ENCODE measurements around the gene POM121L12. TPM values are rescaled to one million over a fixed set of nuclear protein-coding genes. Genes with fewer than 3 reads are reported as not detected.

POM121L12 gene
- total and polyA plus RNA-seq, 7 donors: not detected

- Histone ChIP-seq H3K36me3 (no peaks in the 10 kb centered on the region), H3K9me3 (peaks cover 0 to 6% (median 0%) of the 10 kb centered on the region in 4 donors), H3K4me1 (peaks cover 0 to 6% (median 0%) of the 10 kb centered on the region in 4 donors), H3K27ac (no peak overlapping the region), H3K4me3 (no peak overlapping the region), H3K27me3 (no peaks in the 10 kb centered on the region)
- 35 to 66% methylated on average over 3 of the region's 3 CpGs for WGBS, 2 donors
- no peak for DNase-seq
- intact Hi-C loops (cut with DNase I): no loop called here
- no peak for TF ChIP-seq CTCF (IDR thresholded peaks at IDR 0.05)
- no peak for TF ChIP-seq POLR2A (IDR thresholded peaks at IDR 0.05)
- TF ChIP-seq EP300 (IDR thresholded peaks at IDR 0.05): no peak
- TF ChIP-seq POLR2AphosphoS5 (IDR thresholded peaks at IDR 0.05): no peak
Observed at GRCh38 chr7:53001221-53001620, 34.2 kb upstream of the POM121L12 start.

- Histone ChIP-seq H3K9me3 (peaks cover 0 to 6% (median 0%) of the 10 kb centered on the region in 4 donors), H3K4me3 (no peak overlapping the region), H3K4me1 (peaks cover 0 to 6% (median 0%) of the 10 kb centered on the region in 4 donors), H3K36me3 (no peaks in the 10 kb centered on the region), H3K27ac (no peak overlapping the region), H3K27me3 (no peaks in the 10 kb centered on the region)
- intact Hi-C loops (cut with DNase I): no loop called here
- TF ChIP-seq EP300 (IDR thresholded peaks at IDR 0.05) (no peak), POLR2A (IDR thresholded peaks at IDR 0.05) (no peak), CTCF (IDR thresholded peaks at IDR 0.05) (no peak), POLR2AphosphoS5 (IDR thresholded peaks at IDR 0.05) (no peak)
- DNase-seq: no peak
- 79 to 88% methylated on average over 7 of the region's 7 CpGs for WGBS, 2 donors
Observed at GRCh38 chr7:53002389-53002788, 33.0 kb upstream of the POM121L12 start.

- no peak for DNase-seq
- intact Hi-C loops (cut with DNase I): no loop called here
- peaks cover 0 to 6% (median 0%) of the 10 kb centered on the region in 4 donors for H3K4me1 ChIP-seq
- H3K27ac ChIP-seq: no peak overlapping the region
- peaks cover 0 to 6% (median 1%) of the 10 kb centered on the region in 4 donors for H3K9me3 ChIP-seq
- 93 to 95% methylated on average over 29 of the region's 29 CpGs for WGBS, 2 donors
- TF ChIP-seq EP300 (IDR thresholded peaks at IDR 0.05) (no peak), POLR2A (IDR thresholded peaks at IDR 0.05) (no peak), POLR2AphosphoS5 (IDR thresholded peaks at IDR 0.05) (no peak), CTCF (IDR thresholded peaks at IDR 0.05) (no peak)
- no peaks in the 10 kb centered on the region for H3K36me3 ChIP-seq
- H3K27me3 ChIP-seq: no peaks in the 10 kb centered on the region
- no peak overlapping the region for H3K4me3 ChIP-seq
Observed at GRCh38 chr7:53003653-53004445, 31.6 kb upstream of the POM121L12 start.

- H3K27me3 ChIP-seq: no peaks in the 10 kb centered on the region
- no peak overlapping the region for H3K27ac ChIP-seq
- 56 to 79% methylated on average over 2 of the region's 2 CpGs for WGBS, 2 donors
- H3K36me3 ChIP-seq: no peaks in the 10 kb centered on the region
- DNase-seq: no peak
- intact Hi-C loops (cut with DNase I): no loop called here
- no peak for TF ChIP-seq EP300 (IDR thresholded peaks at IDR 0.05)
- TF ChIP-seq POLR2AphosphoS5 (IDR thresholded peaks at IDR 0.05): no peak
- no peaks in the 10 kb centered on the region for H3K4me1 ChIP-seq
- H3K9me3 ChIP-seq: peaks cover 0 to 8% (median 4%) of the 10 kb centered on the region in 4 donors
- no peak overlapping the region for H3K4me3 ChIP-seq
Observed at GRCh38 chr7:53013925-53014324, 21.5 kb upstream of the POM121L12 start.

GRCh38 chr7:53015463-53015862 lies 20.0 kb upstream of the POM121L12 start:
- DNase-seq: no peak
- no peaks in the 10 kb centered on the region for H3K36me3 ChIP-seq
- H3K4me3 ChIP-seq: no peak overlapping the region
- H3K4me1 ChIP-seq: no peaks in the 10 kb centered on the region
- TF ChIP-seq POLR2AphosphoS5 (IDR thresholded peaks at IDR 0.05): no peak
- WGBS, 2 donors: 93 to 99% methylated on average over 1 of the region's 1 CpG
- H3K27me3 ChIP-seq: no peaks in the 10 kb centered on the region
- no peak overlapping the region for H3K27ac ChIP-seq
- H3K9me3 ChIP-seq: peaks cover 0 to 8% (median 4%) of the 10 kb centered on the region in 4 donors
- intact Hi-C loops (cut with DNase I): no loop called here

All from sigmoid colon (tissue), 7 donors.